Fibroblast of lung (primary cell): Measurements from ENCODE around the gene DENND11. TPM values are rescaled to one million over a fixed set of nuclear protein-coding genes. Genes with fewer than 3 reads are reported as not detected.

ENCODE experiments used
- DNase-seq, 2 donors: peaks; one replicate each; pipeline versions ENCODE4 v3.0.0 to v3.0.0-alpha.2; 2010; ENCODE audit warnings: low read depth in 2 of 2
- H2AFZ ChIP-seq: 2 replicates; pipeline ENCODE4 v1.5.1; 2012; ENCODE audit warnings: low read length, control low read depth, inconsistent platforms
- H3K27ac ChIP-seq: 2 replicates; pipeline ENCODE4 v1.5.1; 2011; ENCODE audit warnings: low read length, control low read depth; ENCODE audit not compliant: insufficient read depth
- H3K27me3 ChIP-seq: 2 replicates; pipeline ENCODE4 v1.5.1; 2011; ENCODE audit warnings: mild to moderate bottlenecking, low read length; ENCODE audit not compliant: control insufficient read depth, insufficient read depth
- H3K36me3 ChIP-seq: 2 replicates; pipeline ENCODE4 v1.5.1; 2011; ENCODE audit warnings: low read length; ENCODE audit not compliant: control insufficient read depth, insufficient read depth
- H3K4me1 ChIP-seq: 2 replicates; pipeline ENCODE4 v1.5.1; 2011; ENCODE audit warnings: low read length; ENCODE audit not compliant: control insufficient read depth, insufficient read depth; ENCODE audit errors: extremely low read depth
- H3K4me2 ChIP-seq: 2 replicates; pipeline ENCODE4 v1.5.1; 2011; ENCODE audit warnings: low read length, control low read depth; ENCODE audit not compliant: insufficient read depth; ENCODE audit errors: extremely low read depth
- H3K4me3 ChIP-seq, 4 experiments: fragments of 200-600 bp in 1 of 4; sonication (generic) in 1 of 4; replicated peaks in 1 of 4; 2 replicates each; pipeline ENCODE4 v1.5.1; 2011 to 2016; ENCODE audit warnings: low read length in 4 of 4, low read depth in 3 of 4, mild to moderate bottlenecking in 3 of 4, control low read depth in 2 of 4, inconsistent platforms in 1 of 4, mixed read lengths in 1 of 4; ENCODE audit not compliant: insufficient read depth in 1 of 4; ENCODE audit errors: control extremely low read depth in 1 of 4
- H3K79me2 ChIP-seq: 2 replicates; pipeline ENCODE4 v1.5.1; 2012; ENCODE audit warnings: mild to moderate bottlenecking, low read length, inconsistent platforms; ENCODE audit not compliant: control insufficient read depth, insufficient read depth
- H3K9ac ChIP-seq: 2 replicates; pipeline ENCODE4 v1.5.1; 2011; ENCODE audit warnings: mild to moderate bottlenecking, low read length, control low read depth; ENCODE audit not compliant: insufficient read depth
- H3K9me3 ChIP-seq: 2 replicates; pipeline ENCODE4 v1.5.1; 2012; ENCODE audit warnings: low read depth, low read length; ENCODE audit not compliant: control insufficient read depth, insufficient read depth
- H4K20me1 ChIP-seq: 2 replicates; pipeline ENCODE4 v1.5.1; 2011; ENCODE audit warnings: low read length; ENCODE audit not compliant: control insufficient read depth, insufficient read depth; ENCODE audit errors: extremely low read depth
- CTCF ChIP-seq, 2 donors: IDR thresholded peaks in 1 of 2; conservative IDR thresholded peaks in 1 of 2; 1 replicate in 1 of 2; 2 replicates in 1 of 2; pipeline ENCODE4 v1.5.1; 2011 to 2012; ENCODE audit warnings: low read length in 2 of 2, control low read depth in 1 of 2, inconsistent platforms in 1 of 2, low read depth in 1 of 2, mild to moderate bottlenecking in 1 of 2
- EZH2 ChIP-seq: IDR thresholded peaks from 2 replicates; pipeline ENCODE4 v1.5.1; 2012; ENCODE audit warnings: low read length, control low read depth, mild to moderate bottlenecking; ENCODE audit errors: missing control alignments
- polyA plus RNA-seq, 2 donors: library from polyadenylated mRNA; depleted of rRNA in 1 of 2; stranded (reverse) in 1 of 2; unstranded in 1 of 2; fragments of >200 nt; gene quantifications; 2 replicates each; pipeline ENCODE4 v1.2.1, GENCODE V29; 2011 to 2012; ENCODE audit warnings: missing spikeins in 1 of 2
- total RNA-seq: library from RNA; depleted of rRNA; stranded (reverse); fragments of >200 nt; gene quantifications from 2 replicates; pipeline ENCODE4 v1.2.1, GENCODE V29; 2014

Gene DENND11
- total and polyA plus RNA-seq, 2 donors (not counting 1 experiment from before 2014, with no cell fraction given), result 2.7 to 6.1 TPM

GRCh38 chr7:141688043-141688442 is 13.9 kb downstream of the DENND11 start:
- no peak overlapping the region for H3K27ac ChIP-seq
- peaks cover 8% of the 10 kb centered on the region for H3K4me1 ChIP-seq
- H3K27me3 ChIP-seq, result no peaks in the 10 kb centered on the region
- no peaks in the 10 kb centered on the region for H4K20me1 ChIP-seq
- no peak overlapping the region for H2AFZ ChIP-seq
- peaks cover 2% of the 10 kb centered on the region for H3K36me3 ChIP-seq
- no peak overlapping the region for H3K4me3 ChIP-seq
- no peaks in the 10 kb centered on the region for H3K9me3 ChIP-seq
- H3K4me2 ChIP-seq, result no peak overlapping the region
- no peaks in the 10 kb centered on the region for H3K79me2 ChIP-seq
- no peak overlapping the region for H3K9ac ChIP-seq
- no peak for DNase-seq
- TF ChIP-seq EZH2, result no peak
- TF ChIP-seq CTCF (conservative IDR thresholded peaks at IDR 0.05 in 1 of 2, IDR thresholded peaks at IDR 0.05 in 1 of 2; ENCODE audit: low read depth in 1 of 2, low read length in 2 of 2), result no peak

- no peaks in the 10 kb centered on the region for H3K27me3 ChIP-seq
- H2AFZ ChIP-seq, result no peak overlapping the region
- no peaks in the 10 kb centered on the region for H3K79me2 ChIP-seq
- TF ChIP-seq CTCF (conservative IDR thresholded peaks at IDR 0.05 in 1 of 2, IDR thresholded peaks at IDR 0.05 in 1 of 2; ENCODE audit: low read depth in 1 of 2, low read length in 2 of 2) (no peak), EZH2 (no peak)
- H3K4me1 ChIP-seq, result peaks cover 8% of the 10 kb centered on the region
- H3K9me3 ChIP-seq, result no peaks in the 10 kb centered on the region
- no peak overlapping the region for H3K4me3 ChIP-seq
- no peak overlapping the region for H3K27ac ChIP-seq
- no peak overlapping the region for H3K9ac ChIP-seq
- no peak overlapping the region for H3K4me2 ChIP-seq
- H3K36me3 ChIP-seq, result peaks cover 2% of the 10 kb centered on the region
- H4K20me1 ChIP-seq, result no peaks in the 10 kb centered on the region
- no peak for DNase-seq
Observed at GRCh38 chr7:141686670-141687069, 15.3 kb downstream of the DENND11 start.

GRCh38 chr7:141686074-141686473 is 15.9 kb downstream of the DENND11 start:
- no peak for DNase-seq
- TF ChIP-seq EZH2 (no peak), CTCF (conservative IDR thresholded peaks at IDR 0.05 in 1 of 2, IDR thresholded peaks at IDR 0.05 in 1 of 2; ENCODE audit: low read depth in 1 of 2, low read length in 2 of 2) (no peak)
- Histone ChIP-seq H3K9ac (no peak overlapping the region), H3K4me3 (no peak overlapping the region), H2AFZ (no peak overlapping the region), H3K9me3 (no peaks in the 10 kb centered on the region), H3K4me2 (no peak overlapping the region), H4K20me1 (no peaks in the 10 kb centered on the region), H3K36me3 (peaks cover 2% of the 10 kb centered on the region), H3K27ac (no peak overlapping the region), H3K79me2 (no peaks in the 10 kb centered on the region), H3K27me3 (no peaks in the 10 kb centered on the region), H3K4me1 (peaks cover 8% of the 10 kb centered on the region)
